ENCODE measurements around the gene TRAPPC1.

The TRAPPC1 gene

DNA sequence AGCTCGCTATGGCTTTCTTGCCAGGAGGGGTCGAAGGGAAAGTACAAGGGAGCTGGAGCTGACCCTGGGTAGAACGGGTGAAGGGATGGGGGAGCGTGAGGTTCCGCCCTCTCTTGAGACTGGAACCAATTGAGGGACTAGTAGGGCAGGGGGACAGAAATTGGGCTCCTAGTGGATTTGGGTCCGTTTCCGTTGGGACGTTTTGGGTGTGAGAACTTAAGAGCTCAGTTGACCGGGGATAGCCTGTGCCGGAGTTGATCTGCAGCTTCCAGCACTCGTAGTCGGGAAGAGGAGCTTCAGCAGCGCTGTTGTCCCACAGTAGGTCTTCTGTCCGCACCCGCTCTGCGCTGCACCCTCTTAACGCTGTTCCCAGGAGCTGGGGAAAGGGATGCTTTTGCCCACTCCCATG, 741 bp upstream of the TRAPPC1 start:
- peaks cover 37% of the 10 kb centered on the region for H3K36me3 ChIP-seq (ENCODE audit: low read depth)
- peak overlapping the region; percentile 40 for H3K27ac ChIP-seq (ENCODE audit: poor library complexity, severe bottlenecking)
- ATAC-seq (ENCODE audit: low read depth) (peak; percentile 8), DNase-seq (ENCODE audit: low spot score) (no peak)
- no peaks in the 10 kb centered on the region for H3K27me3 ChIP-seq (ENCODE audit: insufficient read depth, poor library complexity, severe bottlenecking)
- TF ChIP-seq, protein P1, sequence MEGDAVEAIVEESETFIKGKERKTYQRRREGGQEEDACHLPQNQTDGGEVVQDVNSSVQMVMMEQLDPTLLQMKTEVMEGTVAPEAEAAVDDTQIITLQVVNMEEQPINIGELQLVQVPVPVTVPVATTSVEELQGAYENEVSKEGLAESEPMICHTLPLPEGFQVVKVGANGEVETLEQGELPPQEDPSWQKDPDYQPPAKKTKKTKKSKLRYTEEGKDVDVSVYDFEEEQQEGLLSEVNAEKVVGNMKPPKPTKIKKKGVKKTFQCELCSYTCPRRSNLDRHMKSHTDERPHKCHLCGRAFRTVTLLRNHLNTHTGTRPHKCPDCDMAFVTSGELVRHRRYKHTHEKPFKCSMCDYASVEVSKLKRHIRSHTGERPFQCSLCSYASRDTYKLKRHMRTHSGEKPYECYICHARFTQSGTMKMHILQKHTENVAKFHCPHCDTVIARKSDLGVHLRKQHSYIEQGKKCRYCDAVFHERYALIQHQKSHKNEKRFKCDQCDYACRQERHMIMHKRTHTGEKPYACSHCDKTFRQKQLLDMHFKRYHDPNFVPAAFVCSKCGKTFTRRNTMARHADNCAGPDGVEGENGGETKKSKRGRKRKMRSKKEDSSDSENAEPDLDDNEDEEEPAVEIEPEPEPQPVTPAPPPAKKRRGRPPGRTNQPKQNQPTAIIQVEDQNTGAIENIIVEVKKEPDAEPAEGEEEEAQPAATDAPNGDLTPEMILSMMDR (IDR thresholded peaks at IDR 0.05; ENCODE audit: poor library complexity, severe bottlenecking), result no peak
- H3K4me1 ChIP-seq (ENCODE audit: insufficient read depth, poor library complexity, severe bottlenecking), result peaks cover 9% of the 10 kb centered on the region
- H3K4me3 ChIP-seq (ENCODE audit: severe bottlenecking), result peak overlapping the region; percentile 78
- no peaks in the 10 kb centered on the region for H3K9me3 ChIP-seq (ENCODE audit: severe bottlenecking)

DNA sequence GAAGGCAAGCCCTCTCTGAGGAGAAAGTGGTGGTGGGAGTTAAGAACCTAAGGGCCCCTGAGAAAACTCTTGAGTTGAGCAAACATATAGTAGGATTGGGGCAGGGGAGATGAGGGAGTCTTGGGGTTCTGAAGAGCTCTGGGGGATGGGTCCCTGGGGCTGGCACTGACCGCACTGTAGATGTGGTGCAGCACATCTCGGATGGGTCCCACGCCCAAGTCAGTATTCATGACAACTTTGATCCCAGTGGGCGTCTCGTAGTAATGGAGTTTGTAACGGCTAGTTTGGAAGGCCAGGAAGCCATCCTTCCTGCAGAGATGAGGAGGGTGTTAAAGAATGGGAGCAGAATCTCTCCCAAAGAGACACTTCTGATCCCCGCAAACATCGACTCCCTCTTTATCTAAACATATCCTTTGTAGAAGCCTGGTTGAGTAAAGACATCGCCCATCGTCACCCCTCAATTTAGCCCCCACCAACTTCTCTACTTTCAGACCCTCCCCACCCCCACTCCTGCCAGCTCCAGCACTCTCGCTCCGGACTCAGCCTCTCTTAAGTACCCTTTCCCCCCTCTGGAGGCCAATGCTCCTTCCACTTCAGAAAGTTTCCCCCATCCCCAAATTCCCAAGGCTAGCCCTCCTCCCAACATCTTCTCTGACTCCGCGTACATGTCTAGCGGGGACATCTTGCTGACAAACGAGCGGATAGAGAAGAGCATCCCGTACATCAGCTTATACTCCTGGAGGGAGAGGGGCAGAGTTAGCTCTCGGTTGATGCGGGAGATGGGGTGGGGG, 710 bp downstream of the TRAPPC1 start:
- Histone ChIP-seq H3K27ac (ENCODE audit: poor library complexity, severe bottlenecking) (peak overlapping the region; percentile 11), H3K36me3 (ENCODE audit: low read depth) (peaks cover 23% of the 10 kb centered on the region), H3K9me3 (ENCODE audit: severe bottlenecking) (no peaks in the 10 kb centered on the region), H3K4me1 (ENCODE audit: insufficient read depth, poor library complexity, severe bottlenecking) (peaks cover 9% of the 10 kb centered on the region), H3K27me3 (ENCODE audit: insufficient read depth, poor library complexity, severe bottlenecking) (no peaks in the 10 kb centered on the region), H3K4me3 (ENCODE audit: severe bottlenecking) (peak overlapping the region; percentile 78)
- ATAC-seq (ENCODE audit: low read depth) (peak; percentile 4; the same call in 2 of the 3 replicates), DNase-seq (ENCODE audit: low spot score) (no peak)
- TF ChIP-seq, protein P1 (IDR thresholded peaks at IDR 0.05; ENCODE audit: poor library complexity, severe bottlenecking), result no peak

DNA sequence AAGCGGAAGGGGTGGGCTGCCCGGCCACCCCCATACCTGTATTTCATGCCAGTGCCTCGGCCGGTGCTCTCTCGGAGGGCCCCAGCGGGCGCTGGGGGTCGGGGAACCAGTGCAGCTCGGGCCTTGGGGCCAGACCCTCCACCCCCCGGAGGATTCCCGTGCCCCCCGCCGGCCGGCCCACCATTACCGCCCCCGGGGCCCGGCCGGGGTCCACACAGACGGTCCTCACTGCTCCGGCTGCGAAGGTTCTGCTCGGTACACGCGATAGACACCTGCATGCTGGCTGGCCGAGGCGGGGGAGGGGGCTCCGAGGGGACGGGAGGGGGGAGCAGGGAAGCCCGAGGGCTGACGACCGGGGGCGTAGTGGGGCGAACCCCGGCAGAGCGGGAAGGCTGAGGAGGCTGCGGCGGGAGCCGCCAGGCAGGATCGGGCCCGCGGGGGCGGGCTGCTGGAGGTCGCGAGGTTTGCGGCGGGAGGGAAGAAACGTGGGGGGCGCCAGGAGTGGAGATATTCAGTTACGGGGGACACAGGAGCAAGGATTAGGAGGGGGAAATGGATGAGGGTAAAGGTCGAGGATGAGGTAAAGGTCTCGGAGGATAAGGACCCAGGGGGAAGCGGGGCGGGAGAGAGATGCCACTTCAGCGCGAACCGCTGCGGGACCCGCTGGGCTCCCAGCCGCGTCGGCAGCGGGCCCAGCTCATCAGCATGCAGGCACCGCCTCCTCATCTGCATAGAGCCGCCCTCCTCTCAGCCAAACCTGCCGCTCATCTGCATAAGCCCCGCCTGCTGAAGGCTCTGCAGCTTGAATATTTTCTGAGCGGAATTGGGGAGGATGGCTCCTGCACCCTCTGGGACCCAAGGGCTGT, 2.4 kb downstream of the TRAPPC1 start, which contains the start of gene KCNAB3:
Gene KCNAB3 (minus strand): TSS at position 699 of the 866 bp plus-strand sequence. CDS start 421 bp downstream, at position 278.
- H3K4me3 ChIP-seq (ENCODE audit: severe bottlenecking), result no peak within 1 kb of the TSS
- no peaks in the 10 kb centered on the region for H3K27me3 ChIP-seq (ENCODE audit: insufficient read depth, poor library complexity, severe bottlenecking)
- TF ChIP-seq, protein P1 (IDR thresholded peaks at IDR 0.05; ENCODE audit: poor library complexity, severe bottlenecking), result no peak

DNA sequence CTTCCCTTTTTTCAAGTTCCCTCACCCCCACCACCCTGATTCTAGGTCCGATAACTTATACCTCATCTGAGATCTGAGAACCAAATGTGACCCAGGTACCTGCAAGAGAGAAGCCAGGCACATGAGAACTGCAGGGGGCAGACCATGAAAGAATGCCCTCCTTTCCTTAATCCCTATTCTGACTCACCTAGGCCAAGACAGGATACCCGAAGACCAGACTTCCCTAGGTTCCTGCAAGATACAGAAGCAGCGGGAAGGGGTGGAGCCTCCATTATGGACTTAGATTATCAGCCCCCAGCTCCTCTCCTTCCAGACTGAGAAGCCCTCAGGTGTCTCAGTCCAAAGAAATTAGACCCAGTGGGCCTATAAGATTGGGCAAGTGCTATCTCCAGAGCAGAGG, 4.2 kb downstream of the TRAPPC1 start:
- TF ChIP-seq, protein P1 (IDR thresholded peaks at IDR 0.05; ENCODE audit: poor library complexity, severe bottlenecking), result no peak
- ATAC-seq (ENCODE audit: low read depth) (no peak), DNase-seq (ENCODE audit: low spot score) (no peak)
- Histone ChIP-seq H3K27ac (ENCODE audit: poor library complexity, severe bottlenecking) (no peak overlapping the region), H3K27me3 (ENCODE audit: insufficient read depth, poor library complexity, severe bottlenecking) (no peaks in the 10 kb centered on the region), H3K4me3 (ENCODE audit: severe bottlenecking) (no peak overlapping the region), H3K36me3 (ENCODE audit: low read depth) (no peaks in the 10 kb centered on the region), H3K4me1 (ENCODE audit: insufficient read depth, poor library complexity, severe bottlenecking) (peaks cover 1% of the 10 kb centered on the region), H3K9me3 (ENCODE audit: severe bottlenecking) (no peaks in the 10 kb centered on the region)

More for the DNA sequence above, 2.4 kb downstream of the TRAPPC1 start, which contains the start of gene KCNAB3:
- no peaks in the 10 kb centered on the region for H3K9me3 ChIP-seq (ENCODE audit: severe bottlenecking)
- no peak within 1 kb of the TSS for H3K27ac ChIP-seq (ENCODE audit: poor library complexity, severe bottlenecking)
- peaks cover 9% of the 10 kb centered on the region for H3K4me1 ChIP-seq (ENCODE audit: insufficient read depth, poor library complexity, severe bottlenecking)
- DNase-seq (ENCODE audit: low spot score) (no peak), ATAC-seq (ENCODE audit: low read depth) (peak; percentile 53)
- peaks cover 6% of the 10 kb centered on the region for H3K36me3 ChIP-seq (ENCODE audit: low read depth)

Data from RWPE2 (cell line).